Right hindlimb (tissue), 1 donor: Measurements from ENCODE around the gene WDPCP.
"Not testable (repeated sequence)": the region's sequence is repeated elsewhere in the genome, so short reads cannot be mapped to it uniquely, and the experiment has no call there.

Source experiments
- DNase-seq: peaks from one replicate; pipeline ENCODE4 v3.0.0-alpha.2; 2018

The WDPCP gene

DNA sequence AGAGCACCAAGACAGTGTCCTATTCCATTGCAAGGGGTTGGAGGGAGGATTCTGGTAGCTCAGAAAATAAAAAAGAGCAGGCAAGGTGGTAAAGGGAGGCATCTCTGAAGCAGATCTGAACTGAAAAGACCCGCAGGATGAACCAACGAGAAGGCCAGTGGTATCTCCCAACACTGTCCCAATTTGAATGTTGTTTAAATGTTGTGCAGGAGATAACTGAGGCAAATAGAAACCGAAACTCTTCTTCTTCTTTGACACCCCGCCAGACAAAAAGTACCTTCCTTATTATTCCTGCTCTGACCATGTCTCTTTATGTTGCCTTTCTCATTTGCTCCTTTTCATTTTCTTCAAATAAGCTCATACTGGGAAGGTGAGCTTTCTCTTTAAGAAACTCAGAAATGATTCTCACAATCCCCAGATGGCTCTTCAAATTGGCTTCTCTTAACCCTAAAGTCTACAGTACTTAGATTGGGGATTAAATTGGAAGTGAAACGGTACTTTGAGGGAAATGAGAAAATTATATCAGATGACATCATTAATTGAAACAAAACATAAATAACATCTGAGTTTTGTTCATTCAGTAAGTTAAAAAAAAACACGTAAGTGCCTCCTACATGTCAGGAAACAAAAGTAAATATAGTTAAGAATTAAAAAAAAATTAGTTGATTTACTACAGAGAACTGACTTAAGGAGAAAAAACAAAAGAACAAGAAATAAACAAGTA, 143.6 kb downstream of the WDPCP start:
- no peak for DNase-seq

DNA sequence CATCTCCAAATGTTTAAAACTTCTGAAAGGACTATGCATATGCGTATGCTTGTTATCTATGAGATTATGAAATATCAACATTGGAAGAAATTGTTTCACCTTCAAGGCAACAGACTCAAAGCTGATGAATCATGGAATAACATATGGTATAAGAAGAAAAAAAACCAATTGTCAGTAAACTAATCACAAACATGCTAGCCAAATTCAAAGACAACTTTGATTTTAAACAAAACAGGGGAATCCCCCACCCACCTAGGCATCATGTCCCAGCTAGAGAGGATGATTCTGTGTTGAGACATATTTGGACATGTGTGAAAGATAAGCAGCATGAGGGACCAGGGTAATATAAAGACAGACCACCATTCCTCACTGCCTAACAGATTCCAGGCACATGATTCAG, 147.7 kb downstream of the WDPCP start:
- no peak for DNase-seq

DNA sequence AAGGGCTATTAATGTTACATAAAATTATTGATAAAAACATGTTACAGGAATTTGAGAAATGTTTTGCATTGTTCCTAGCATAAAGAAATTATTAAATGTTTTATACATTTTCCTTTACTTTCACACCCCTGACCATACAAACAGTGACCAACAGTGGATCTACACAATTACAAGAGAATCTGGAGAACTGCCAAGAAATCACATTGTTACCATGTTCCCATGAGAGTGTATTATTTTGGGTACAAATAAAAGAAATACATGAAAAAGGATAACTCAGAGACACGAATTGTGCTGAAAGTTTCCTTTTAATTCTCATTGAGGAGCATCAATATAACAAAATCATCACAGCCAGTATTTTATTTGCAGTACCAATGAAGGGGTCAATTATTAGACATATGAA, 150.1 kb downstream of the WDPCP start:
- DNase-seq, result no peak

DNA sequence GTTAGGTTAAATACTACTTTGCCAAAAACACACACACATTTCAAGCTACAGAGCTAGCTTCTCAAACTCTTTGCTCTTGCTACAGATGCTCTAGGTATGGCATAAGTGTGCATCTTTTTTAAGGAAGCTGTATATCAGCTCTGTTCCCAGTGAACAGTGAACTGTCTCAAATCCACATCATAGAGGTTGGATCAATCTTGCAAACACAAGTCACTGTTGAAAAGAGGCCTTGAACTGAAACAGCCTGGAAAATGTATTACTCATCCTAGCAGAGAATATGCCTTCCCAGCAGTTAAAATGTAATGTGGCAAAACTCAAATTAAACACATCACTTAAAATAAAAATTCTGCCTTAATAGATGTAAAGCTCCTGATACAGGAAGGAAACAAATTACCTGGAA, 151.8 kb downstream of the WDPCP start:
- no peak for DNase-seq

DNA sequence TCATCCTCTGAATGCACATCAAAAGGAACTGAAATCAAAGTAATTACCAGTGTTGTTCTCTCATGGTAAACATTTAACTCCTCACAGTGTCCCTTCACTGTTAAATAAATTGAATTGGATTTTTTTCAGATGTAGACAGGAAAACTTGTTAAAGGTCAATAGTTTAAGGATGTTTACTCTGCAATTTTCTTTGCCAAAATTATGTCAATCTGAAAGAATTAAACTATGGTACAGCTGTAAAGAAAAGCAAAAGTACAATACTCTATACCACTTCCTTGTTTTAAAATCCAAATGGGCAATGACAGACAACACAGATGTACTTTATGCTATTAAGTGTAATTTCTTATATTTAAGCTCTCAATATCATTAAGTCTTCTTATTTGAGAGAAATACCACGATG, 153.2 kb downstream of the WDPCP start:
- DNase-seq, result no peak

DNA sequence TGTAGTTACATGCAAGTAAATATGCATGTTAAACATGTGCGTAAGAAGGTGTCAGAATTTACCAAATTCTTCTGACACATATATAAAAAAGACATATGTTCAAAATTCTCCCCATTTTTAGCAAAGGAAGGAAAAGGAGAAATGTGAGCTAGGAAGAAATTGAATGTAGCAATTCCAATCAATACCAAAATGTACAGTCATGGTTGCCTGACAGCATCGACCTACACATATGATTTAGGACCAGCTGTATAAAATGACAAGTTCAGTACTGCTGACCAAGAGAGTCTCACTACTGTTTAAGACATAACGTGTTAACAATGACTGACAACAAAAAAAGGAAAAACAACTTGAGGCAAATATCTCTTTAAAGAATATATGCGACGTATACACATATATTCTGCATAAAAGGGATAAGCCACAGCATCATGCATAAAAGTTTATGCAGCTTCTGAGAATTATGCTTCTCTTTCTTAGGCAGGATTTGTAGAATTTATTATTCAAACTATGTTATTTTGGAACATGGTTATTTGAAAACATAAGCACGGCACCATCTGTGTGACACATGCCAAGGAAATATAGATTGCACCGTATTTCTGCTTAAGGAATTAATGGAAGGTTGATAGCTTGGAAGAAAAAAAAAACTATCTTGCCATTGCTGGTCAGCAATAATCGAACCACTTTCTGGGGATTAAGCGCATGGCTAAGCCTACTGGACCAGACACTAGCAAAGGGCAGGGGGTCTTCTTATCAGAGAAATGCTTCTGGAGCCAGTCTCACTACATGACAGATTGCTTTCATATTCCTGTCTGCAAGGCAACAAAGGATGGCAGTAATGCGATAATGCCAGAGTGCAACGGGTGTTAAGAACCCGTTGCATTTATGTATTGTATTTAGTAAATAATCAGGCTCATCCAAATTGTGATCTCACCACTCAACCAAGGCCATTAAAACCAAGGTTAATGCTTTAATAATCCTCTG, 154.0 kb downstream of the WDPCP start:
- no peak for DNase-seq

DNA sequence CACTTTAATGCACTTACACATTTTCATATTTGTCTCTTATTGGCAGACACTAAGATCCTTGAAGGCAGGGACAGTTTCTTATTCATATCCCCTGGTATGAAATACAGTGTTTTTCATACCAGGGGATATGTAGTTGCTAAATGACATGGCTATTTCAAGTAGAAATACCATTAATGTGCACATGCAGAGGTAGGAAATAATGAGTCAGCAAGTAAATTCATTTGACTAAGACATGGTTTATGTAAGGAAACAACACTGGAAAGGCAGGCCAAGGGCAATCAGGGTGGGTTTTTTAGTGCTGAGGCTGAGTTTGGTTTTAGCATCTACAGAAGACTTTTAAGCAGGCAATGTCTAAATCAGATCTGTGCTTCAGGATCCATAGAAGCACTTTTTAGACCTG, 155.9 kb downstream of the WDPCP start:
- no peak for DNase-seq

DNA sequence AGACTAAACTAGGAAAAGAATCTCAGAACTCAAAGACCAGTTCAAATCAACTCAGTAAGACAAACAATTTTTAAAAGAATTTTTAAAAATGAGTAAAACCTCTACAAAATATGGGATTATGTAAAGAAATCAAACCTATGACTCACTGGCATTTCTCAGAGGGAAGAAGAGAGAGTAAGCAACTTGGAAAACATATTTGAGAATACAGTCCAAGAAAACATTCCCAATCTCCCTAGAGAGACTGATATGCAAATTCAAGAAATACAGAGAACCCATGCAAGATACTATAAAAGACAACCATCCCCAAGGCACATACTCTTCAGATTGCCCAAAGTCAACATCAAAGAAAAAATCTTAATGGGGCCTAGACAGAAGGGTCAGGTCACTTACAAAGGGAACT, 162.7 kb downstream of the WDPCP start:
- no peak for DNase-seq

DNA sequence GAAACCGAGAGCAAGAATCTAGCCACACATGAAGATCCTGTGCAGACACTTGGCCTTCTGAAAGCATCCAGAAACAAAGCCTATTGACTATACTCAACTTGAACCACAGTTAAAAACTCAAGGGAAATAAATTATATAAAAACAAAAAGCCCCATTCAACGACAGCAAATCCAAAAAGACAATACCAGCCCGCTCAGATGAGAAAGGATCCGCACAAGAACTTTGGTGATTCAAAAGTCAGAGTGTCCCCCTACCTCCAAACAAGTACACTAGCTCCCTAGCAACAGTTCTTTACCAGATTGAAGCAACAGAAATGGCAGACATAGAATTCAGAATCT, 163.2 kb downstream of the WDPCP start:
- DNase-seq, result no peak

DNA sequence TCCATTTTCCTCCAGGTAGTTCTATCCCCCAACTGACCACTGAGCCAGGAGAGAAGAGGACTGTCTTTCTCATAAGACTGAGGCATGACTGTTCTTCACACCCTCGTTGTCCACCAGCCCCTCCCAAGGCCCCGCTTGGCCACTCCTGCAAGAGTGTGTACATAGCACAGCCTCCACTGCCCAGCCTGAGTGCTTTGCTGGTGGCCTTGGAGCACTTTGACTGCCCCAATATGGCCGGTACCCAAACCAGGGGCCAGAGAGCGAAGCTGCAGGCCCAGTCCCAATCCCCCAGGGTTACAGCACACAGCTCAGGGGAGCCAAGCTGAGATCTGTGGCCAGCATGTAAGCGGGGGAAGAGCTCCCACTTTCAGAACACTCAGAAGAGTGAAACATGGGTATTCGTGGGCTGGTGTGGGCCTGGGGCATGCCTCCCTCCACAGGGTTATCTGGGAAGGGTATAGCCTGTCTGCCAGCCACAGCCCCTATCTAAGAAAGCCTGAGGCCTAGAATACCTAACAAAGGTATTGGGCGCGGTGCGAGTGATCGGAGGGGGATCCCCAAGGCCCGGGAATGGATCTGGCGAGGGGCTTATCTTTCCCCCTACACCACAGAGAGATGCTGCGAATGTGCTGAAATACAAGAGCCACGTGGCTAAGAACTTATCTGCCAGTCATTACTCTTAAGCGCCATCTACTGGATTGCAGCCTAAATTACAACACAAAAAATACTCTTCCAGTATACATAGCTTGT, 163.8 kb downstream of the WDPCP start:
- no peak for DNase-seq

DNA sequence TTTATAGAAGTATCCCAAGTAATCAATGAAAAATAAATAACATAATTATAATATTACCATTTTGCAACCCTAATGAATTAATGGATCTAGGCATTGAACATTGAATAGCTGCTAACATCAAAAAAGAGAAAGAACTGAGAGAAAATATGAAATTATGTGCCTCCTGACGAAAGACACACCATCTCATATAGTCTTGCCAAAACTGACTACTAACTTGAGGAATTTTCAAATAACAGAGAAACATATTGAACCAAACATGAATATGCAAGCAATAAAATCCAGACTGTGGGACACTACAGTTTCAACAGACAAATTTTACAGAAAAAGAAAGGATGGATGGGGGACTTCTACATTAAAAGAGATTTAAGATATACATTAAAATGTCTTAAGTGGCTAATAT, 165.7 kb downstream of the WDPCP start:
- no peak for DNase-seq

DNA sequence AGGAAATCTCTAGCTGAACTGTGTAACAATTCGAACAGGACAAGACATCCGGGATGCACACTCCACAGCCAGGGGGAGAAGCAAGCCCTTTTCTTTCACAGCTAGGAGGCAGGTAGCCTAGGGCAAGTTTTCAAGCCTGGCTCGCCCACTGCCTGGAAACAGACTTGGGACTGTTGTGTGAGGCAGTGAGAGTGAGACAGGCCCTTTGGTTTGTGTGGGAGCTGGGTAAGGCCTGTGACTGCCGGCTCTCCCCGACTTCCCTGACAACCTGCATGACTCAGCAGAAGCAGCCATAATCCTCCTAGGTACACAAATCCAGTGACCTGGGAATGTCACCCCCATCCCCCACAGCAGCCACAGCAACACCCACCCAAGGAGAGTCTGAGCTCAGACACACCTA, 179.7 kb downstream of the WDPCP start:
- no peak for DNase-seq

DNA sequence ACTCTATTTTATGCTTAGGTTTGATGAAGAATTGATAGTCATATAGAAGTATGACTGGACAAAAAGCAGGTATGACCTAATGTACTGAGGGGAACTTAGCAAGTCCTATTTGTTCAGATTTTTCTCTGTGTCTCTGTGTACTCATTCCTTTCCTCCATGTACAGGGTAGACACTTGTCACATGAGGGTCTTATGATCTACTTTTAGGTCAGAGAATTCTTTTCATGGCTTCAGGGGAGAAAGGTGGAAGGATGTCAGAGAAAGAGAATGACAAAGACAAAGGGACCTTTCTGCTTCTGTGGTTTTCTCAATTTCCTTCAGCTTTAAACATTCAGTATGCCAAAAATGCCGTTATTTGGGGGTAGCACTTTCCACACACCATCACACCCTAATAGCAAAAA, 181.6 kb downstream of the WDPCP start:
- no peak for DNase-seq

DNA sequence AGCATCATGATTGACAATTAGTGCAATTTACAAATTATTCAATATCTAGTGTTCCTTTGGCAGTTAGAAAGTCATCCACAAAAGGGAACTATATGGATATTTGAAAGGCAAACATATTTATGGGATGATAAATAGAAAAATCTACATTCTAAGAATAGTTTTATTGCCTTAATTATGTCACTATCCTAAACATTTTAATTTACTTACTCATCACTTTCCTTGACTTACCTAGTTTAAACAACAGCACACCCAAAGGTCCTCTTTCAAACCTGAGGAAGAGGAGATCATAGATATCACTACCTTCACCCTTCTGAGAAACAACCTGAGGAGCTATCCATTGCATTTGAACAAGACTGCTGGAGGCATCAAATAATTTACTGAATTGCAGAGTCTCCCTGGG, 184.5 kb downstream of the WDPCP start:
- no peak for DNase-seq

DNA sequence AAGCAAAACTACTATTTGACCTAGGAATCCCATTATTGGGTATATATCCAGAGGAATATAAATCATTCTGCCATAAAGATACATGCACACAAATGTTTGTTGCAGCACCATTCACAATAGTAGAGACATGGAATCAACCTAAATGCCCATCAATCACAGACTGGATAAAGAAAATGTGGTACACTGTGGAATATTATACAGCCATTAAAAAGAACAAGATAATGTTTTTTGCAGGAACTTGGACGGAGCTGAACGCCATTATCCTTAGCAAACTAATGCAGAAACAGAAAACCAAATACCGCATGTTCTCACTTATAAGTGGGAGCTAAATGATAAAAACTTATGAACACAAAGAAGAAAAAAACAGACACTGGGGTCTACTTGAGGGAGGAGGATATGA, 185.4 kb downstream of the WDPCP start:
- not testable (repeated sequence) for DNase-seq

DNA sequence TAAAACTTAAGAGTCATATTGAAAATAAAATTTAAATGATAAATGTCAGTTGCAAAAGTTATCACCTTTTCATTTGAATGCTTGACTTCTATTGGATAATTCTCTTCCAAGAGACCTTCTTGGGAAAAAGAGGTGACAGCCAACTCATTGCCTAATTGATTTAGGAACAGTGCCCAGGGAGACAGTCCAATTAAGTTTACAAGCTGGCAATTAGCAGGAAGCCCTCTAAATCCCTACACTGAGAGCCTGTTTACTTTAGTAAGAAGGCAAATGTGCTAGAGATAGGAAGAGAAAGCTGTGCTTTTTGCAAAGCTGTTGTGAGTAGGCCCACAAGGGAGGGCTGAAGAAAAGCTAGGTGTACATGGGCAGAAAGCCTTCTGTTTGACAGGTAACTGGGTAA, 189.1 kb downstream of the WDPCP start:
- DNase-seq, result no peak

DNA sequence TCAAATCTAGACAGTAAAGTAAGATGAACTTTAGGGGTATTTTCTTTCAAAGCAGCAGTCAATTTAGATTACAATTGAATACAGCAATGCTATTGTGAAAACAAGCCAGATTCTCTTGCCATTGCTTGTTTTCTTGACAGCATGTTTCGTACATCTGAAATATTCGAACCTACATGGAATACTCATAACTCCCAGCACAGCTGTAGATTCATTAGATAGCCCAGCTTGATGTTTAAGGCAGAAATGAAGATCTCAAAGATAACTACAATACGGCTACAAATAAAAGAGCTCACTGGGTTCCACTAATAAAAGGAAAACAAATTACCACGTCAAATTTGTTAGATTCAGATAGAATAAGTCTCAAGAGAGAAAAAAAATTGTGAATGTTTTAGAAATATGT, 208.8 kb downstream of the WDPCP start:
- no peak for DNase-seq

DNA sequence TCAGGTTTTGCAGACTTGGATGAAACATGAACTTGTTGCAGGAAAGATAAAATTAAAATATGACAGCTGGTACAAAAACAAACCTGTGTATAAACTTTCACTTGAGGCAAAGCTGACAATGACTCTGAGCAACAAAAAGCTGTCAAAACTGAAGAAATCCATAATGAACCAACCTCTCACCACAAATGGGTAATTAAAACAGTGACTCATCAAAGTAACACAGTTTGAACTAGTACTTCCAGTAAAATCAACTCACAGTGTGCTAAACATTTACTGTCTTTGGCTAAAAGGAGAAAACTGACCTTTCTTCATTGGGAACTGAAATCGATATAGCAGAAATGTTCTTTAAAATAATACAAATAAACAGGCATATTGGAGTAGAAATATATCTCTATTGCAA, 209.7 kb downstream of the WDPCP start:
- no peak for DNase-seq

DNA sequence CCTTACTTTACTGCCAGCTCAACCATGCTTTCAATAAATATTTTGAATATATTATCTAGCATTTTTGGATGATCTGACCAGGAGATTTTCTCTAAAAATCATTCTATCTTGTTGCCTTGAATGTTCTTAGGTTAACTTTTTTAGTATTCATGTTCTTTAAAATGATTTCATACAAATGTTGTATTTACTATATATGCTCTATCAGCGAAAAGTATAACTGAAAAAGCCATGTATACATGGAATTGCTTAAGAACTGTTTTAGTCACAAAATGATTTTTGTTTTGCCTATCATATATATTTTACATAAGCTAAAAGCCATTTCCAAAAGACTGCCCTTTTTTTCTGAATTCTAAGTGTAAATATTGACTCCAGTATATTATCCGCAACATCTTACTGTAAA, 213.9 kb downstream of the WDPCP start:
- no peak for DNase-seq

DNA sequence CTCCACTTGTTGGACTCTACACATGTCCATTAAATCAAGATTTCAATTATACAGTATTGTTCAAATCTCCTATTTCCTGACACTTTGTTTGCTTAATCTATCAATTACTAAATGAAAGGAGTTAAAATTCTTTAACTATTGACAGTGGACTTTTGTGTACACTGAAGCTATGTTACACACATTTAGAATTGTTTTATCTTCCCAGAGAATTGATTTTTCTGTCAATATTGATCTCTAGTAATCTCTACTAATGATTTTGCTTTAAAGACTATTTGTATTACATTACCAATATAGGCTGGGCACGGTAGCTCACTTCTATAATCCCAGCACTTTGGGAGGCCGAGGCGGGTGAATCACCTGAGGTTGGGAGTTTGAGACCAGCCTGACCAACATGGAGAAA, 215.7 kb downstream of the WDPCP start:
- DNase-seq, result no peak

DNA sequence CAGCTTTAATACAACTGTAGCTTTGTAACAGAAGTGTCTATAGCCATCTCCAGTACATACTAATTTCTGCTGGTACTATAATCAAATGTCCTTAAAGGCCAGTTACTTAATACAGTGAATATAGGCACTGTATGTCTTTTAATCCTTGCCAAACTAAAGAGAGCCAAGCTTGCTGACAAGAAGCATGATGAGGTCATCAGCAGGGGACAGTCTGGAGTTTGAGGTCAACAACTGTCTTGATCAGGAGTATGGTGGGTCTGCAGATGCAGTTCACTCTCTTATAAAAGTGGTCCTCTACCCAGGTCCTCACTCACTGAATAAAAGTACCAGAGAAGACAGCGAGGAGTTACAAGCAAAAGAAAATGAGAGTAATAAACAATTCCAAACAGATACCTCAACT, 219.1 kb downstream of the WDPCP start:
- DNase-seq, result no peak

DNA sequence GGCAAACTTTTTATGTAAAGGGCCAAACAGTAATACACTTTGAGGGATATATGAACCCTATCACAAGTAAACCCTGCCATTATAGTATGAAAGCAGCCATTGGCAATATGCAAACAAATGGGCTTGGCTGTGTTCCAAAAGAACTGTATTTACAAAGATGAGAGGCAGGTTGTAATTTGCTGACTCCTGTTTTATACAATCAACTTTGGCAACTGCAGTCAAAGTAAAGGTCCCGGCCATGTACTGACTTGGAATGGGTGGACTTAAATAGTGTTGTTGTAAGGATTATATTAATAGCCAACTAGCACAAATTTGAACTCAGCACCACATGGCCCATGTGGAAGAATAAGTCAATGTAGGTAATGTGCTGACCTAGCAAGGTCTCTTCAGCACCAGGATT, 223.4 kb downstream of the WDPCP start:
- DNase-seq, result no peak

DNA sequence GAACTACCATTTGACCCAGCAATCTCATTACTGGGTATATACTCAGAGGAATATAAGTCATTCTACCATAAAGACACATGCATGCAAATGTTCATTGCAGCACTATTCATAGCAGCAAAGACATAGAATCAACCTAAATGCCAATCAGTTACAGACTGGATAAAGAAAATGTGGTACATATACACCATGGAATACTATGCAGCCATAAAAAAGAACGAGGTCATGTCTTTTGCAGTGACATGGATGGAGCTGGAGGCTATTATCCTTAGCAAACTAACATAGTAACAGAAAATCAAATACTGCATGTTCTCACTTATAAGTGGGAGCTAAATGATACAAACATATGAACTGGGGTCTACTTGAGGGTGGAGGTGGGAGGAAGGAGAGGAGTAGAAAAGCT, 230.6 kb downstream of the WDPCP start:
- not testable (repeated sequence) for DNase-seq

DNA sequence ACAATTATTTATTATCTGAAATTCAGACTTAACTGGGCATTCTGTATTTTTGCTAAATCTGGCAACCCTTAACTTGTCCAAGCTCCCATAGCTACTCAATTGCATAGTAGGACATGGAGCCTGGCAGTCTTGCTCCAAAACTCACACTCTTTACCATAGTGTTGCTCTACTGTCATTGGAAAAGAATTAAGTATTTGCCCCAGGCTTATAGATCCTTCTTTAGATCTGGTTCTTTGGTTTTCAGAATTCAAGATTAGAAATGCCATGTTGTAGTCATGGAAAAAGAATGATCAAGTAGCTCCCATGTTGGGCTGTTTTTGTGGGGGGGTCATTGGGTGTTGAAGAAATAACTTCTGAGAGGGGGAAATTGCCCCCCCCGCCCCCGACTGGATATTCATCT, 240.9 kb downstream of the WDPCP start:
- no peak for DNase-seq
